GM19193 (cell line): ENCODE measurements around the gene KRT85.

ENCODE experiments used
- POLR2A ChIP-seq: IDR thresholded peaks from 4 replicates; pipeline ENCODE4 v1.6.1; 2011; ENCODE audit not compliant: insufficient read depth, insufficient read length; ENCODE audit errors: extremely low read depth

KRT85 gene

DNA sequence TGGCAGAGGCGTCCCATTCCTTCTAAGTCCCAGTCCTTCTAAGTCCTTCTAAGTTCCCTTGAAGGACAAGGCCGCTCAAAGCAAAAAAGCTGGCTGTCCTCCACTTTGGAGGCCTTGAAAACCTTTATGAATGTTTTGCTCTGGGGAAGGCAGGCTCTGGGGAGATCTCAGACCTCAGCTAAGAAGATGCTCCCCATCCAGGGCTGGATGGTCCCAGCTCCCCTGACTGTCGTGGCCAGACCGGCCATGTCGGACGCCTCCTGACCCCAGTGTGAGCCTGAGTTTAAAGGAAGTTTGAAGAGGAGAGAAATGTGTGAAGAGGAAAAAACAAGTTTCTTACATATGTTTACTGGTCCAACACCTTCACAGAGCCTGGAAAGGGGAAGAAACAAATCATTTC, 12.3 kb upstream of the KRT85 start:
- TF ChIP-seq POLR2A: no peak

- TF ChIP-seq POLR2A: no peak
These were observed 10.8 kb upstream of the KRT85 start for GRCh38 chr12:52378091-52378490.

- TF ChIP-seq POLR2A: no peak
These were observed 10.0 kb upstream of the KRT85 start for GRCh38 chr12:52377266-52377665.

GRCh38 chr12:52372216-52373154, 5.2 kb upstream of the KRT85 start:
- TF ChIP-seq POLR2A: no peak

DNA sequence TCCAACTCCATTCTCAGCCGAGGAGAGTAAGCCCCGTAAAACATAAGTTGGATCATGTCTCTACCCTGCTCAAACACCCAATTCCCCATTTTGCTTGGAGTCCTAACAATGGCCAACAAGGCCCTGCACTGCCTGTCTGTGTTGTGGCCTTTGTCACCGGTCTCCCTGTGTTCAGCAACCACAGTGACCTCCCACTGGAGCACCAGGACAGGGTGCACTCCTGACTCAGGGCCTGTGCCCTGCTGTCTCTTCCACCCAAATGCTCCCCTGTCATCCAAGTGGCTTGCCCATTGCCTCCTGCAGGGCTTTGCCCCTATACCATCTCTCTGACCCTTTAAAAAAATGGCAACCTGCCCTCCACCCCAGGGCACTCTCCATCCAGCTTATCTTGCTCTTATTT, 4.4 kb upstream of the KRT85 start:
- TF ChIP-seq POLR2A: no peak

DNA sequence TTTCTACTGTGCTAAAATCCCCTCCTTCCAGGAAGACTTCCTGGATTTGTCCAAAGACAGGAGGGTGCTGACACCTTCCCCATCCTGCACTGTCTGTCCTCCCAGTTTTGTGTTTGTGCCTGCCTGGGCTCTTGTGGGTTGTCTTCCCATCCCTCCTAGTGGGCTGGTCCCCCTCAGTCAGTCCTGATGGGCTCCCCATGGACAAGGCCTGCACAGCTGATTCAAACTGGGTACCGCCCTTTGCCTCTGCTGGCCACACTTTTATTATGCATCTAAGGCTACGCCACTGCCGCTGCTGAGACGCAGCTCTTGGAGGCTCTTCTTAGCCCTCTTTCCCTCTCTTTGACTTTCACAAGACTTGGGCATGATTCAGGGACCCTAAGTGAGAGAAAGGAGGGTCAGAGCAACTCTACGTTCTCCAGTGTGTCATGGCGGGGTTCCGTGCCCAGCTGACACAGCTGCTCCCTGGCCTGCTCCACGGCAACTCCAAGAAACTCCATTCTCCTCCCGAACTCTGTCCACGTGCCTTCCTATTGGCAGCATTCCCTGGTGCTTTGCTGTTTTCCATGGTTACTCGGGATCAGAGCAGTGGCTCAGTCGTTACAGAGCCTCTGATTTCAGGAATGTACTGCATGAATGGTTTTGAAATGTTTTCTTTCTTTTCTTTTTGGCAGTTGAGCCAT, 3.8 kb upstream of the KRT85 start:
- no peak for TF ChIP-seq POLR2A

GRCh38 chr12:52369809-52370208, 2.5 kb upstream of the KRT85 start:
- TF ChIP-seq POLR2A: no peak

- TF ChIP-seq POLR2A: no peak
These were observed 1.9 kb upstream of the KRT85 start for GRCh38 chr12:52369211-52369610.

- TF ChIP-seq POLR2A: no peak
These were observed 1.2 kb upstream of the KRT85 start for GRCh38 chr12:52368508-52368907.

DNA sequence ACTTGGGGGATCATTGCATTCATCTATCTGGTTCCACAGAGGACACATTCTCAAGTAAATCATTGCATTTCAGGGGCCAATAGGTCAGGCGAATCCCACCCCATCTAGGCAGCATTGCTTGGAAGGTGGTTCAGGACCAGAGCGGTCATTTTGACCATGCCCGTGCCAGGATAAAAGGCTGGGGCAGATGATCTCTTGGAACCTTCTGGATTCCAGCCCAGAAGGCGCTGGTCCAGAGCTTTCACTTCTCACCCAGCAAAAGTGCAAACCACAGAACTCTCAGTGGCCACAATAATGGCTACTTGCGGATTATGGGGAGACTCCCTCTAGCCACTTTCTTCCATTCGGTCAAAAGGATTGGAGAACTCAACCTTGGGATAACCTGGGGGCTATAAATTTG, 595 bp upstream of the KRT85 start:
- TF ChIP-seq POLR2A: no peak

DNA sequence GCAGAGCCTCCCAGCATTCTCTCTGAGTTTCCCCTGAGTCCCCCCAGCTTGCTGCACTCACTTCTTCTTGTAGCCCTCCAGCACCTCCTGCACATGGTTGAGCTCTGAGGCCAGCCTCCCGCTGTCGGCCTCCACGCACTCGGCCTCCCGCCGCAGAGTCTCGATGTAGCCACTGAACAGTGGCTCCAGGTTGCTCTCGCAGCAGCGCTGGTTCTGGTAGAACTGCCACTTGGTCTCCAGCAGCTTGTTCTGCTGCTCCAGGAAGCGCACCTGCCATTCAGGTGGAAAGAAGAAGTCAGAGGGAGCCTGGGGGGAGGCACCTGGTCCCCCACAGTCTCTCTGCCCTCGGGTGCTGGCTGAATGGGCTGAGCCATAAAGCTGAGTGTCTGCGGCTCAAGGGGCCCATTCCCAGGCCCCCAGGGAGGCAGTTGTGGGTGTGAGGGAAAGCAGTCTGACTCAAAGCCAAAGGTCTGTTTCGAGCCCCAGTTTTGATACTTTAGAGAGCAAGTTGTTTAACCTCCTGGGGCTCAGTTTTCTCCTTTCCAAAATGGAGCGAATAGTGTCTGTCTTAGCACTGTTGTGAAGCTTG, 2.3 kb downstream of the KRT85 start:
- no peak for TF ChIP-seq POLR2A

DNA sequence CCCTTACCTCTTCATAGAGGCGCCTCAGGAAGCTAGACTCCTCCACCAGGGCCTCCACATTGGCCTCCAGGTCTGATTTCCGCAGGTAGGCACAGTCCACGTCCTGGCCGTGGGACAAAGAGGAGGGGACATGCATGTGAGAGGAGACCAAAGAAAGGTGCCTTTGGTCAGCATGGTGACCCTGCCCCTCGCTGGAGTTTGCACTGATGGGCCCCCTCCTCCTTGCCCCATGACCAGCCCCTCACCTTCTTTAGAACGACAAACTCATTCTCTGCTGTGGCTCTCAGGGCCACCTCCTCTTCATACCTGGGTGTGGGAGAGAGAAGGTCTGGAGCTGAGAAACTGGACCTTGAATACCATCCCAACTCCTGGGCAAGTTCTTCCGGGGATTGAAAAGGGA, 3.2 kb downstream of the KRT85 start:
- TF ChIP-seq POLR2A: no peak

DNA sequence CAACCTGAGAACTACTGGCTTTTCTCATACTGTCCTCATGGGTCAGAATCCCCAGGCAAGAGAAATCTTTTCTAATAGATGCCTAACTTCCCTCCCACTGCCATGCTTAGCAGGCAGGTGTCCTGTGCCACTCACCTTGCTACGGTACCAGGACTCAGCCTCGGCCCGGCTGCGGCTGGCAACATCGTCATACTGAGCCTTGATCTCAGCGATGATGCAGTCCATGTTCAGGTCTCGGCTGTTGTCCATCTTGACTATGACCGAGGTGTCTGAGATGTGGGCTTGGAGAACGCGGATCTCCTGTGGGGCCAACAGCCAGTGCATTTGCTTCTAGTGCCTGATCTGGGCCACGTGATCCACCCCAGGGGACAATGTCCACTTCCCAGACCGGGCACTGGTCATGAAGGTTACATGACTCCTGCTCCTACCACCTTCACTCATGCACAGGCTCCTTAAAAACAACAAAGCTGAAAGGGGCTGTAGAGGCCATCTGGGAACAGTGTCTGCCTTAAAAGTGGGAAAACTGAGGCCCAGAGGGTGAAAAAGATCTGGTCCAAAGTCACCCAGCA, 4.1 kb downstream of the KRT85 start:
- TF ChIP-seq POLR2A: no peak

GRCh38 chr12:52362118-52362726, 5.1 kb downstream of the KRT85 start:
- no peak for TF ChIP-seq POLR2A

GRCh38 chr12:52361553-52361952, 5.7 kb downstream of the KRT85 start:
- TF ChIP-seq POLR2A: no peak

GRCh38 chr12:52360663-52361271, 6.5 kb downstream of the KRT85 start:
- TF ChIP-seq POLR2A: no peak
